GM13977 (cell line): ENCODE measurements around the gene RANBP1.

ENCODE experiments used
- DNase-seq: peaks from one replicate; pipeline ENCODE4 v3.0.0; 2012; ENCODE audit warnings: low spot score
- CTCF ChIP-seq: IDR thresholded peaks from 2 replicates; pipeline ENCODE4 v1.5.1; 2012; ENCODE audit warnings: mild to moderate bottlenecking, control low read depth; ENCODE audit not compliant: insufficient read depth; ENCODE audit errors: extremely low read depth, missing control alignments
- in situ Hi-C: fragments of 300-500 bp; cut with MboI; formaldehyde crosslinking; loops from one replicate; pipeline ENCODE4 v1.12.0; 2022; ENCODE audit warnings: low sequenced_read_pairs, low pct_unique_long_range_greater_than_20kb, mixed read lengths, inconsistent platforms; ENCODE audit not compliant: unreplicated experiment

RANBP1 gene

GRCh38 chr22:20135265-20135664, 19.4 kb downstream of the RANBP1 start:
- no peak for TF ChIP-seq CTCF
- in situ Hi-C loops = no loop called here
- no peak for DNase-seq

GRCh38 chr22:20135806-20136602, 20.1 kb downstream of the RANBP1 start:
- no peak for DNase-seq
- in situ Hi-C loops = no loop called here
- TF ChIP-seq CTCF = no peak

GRCh38 chr22:20136603-20136873, 20.6 kb downstream of the RANBP1 start:
- no peak for DNase-seq
- in situ Hi-C loops = no loop called here
- TF ChIP-seq CTCF = no peak

GRCh38 chr22:20137113-20137512, 21.2 kb downstream of the RANBP1 start:
- TF ChIP-seq CTCF = no peak
- no peak for DNase-seq
- in situ Hi-C loops = no loop called here

- no peak for TF ChIP-seq CTCF
- in situ Hi-C loops = no loop called here
- no peak for DNase-seq
Measured at GRCh38 chr22:20137671-20138416, 21.9 kb downstream of the RANBP1 start.

GRCh38 chr22:20138417-20138738, 22.5 kb downstream of the RANBP1 start:
- no peak for DNase-seq
- in situ Hi-C loops = no loop called here
- no peak for TF ChIP-seq CTCF

- no peak for DNase-seq
- no peak for TF ChIP-seq CTCF
- in situ Hi-C loops = no loop called here
Measured at GRCh38 chr22:20138868-20139267, 23.0 kb downstream of the RANBP1 start.
